Measurements from ENCODE around the gene TMED5. TPM values are rescaled to one million over a fixed set of nuclear protein-coding genes. Genes with fewer than 3 reads are reported as not detected.

Gene TMED5
- total RNA-seq, 6 experiments from 2014 or later = 65.3 to 154 (median 88.9) TPM

GRCh38 chr1:93113127-93113526, 67.1 kb downstream of the TMED5 start:
- no peak overlapping the region for H3K27ac ChIP-seq
- peaks cover 0 to 9% (median 1%) of the 10 kb centered on the region in 4 donors for H3K36me3 ChIP-seq
- intact Hi-C loops (cut with DNase I) = no loop called here

GRCh38 chr1:93111561-93111960, 68.7 kb downstream of the TMED5 start:
- DNase-seq = no peak
- no peaks in the 10 kb centered on the region for H3K4me1 ChIP-seq
- H3K27ac ChIP-seq = no peak overlapping the region
- no peak for TF ChIP-seq POLR2A (IDR thresholded peaks at IDR 0.05)
- no peak for TF ChIP-seq CTCF (IDR thresholded peaks at IDR 0.05)
- no peaks in the 10 kb centered on the region for H3K27me3 ChIP-seq
- no peak for ATAC-seq
- H3K36me3 ChIP-seq = peaks cover 0 to 3% (median under 1%) of the 10 kb centered on the region in 4 donors
- H3K9me3 ChIP-seq = no peaks in the 10 kb centered on the region
- intact Hi-C loops (cut with DNase I) = no loop called here
- H3K4me3 ChIP-seq = no peak overlapping the region

More at GRCh38 chr1:93113127-93113526, 67.1 kb downstream of the TMED5 start:
- Histone ChIP-seq H3K4me3 (no peak overlapping the region), H3K27me3 (no peaks in the 10 kb centered on the region), H3K4me1 (no peaks in the 10 kb centered on the region), H3K9me3 (no peaks in the 10 kb centered on the region)
- TF ChIP-seq POLR2A (IDR thresholded peaks at IDR 0.05) (no peak), CTCF (IDR thresholded peaks at IDR 0.05) (no peak)
- 95% methylated on average over 3 of the region's 3 CpGs for WGBS (ENCODE audit: insufficient coverage, low coverage, low lambda C conversion rate, missing lambda C conversion rate)
- no peak for ATAC-seq
- no peak for DNase-seq

GRCh38 chr1:93111065-93111464, 69.1 kb downstream of the TMED5 start:
- Histone ChIP-seq H3K4me3 (no peak overlapping the region), H3K4me1 (no peaks in the 10 kb centered on the region), H3K9me3 (no peaks in the 10 kb centered on the region), H3K27me3 (no peaks in the 10 kb centered on the region), H3K27ac (no peak overlapping the region), H3K36me3 (peaks cover 0 to 3% (median 0%) of the 10 kb centered on the region in 4 donors)
- TF ChIP-seq POLR2A (IDR thresholded peaks at IDR 0.05) = no peak
- no peak for TF ChIP-seq CTCF (IDR thresholded peaks at IDR 0.05)
- 81% methylated on average over 1 of the region's 1 CpG for WGBS (ENCODE audit: insufficient coverage, low coverage, low lambda C conversion rate, missing lambda C conversion rate)
- ATAC-seq (no peak), DNase-seq (no peak)
- intact Hi-C loops (cut with DNase I) = no loop called here

GRCh38 chr1:93109578-93109977, 70.6 kb downstream of the TMED5 start:
- Histone ChIP-seq H3K36me3 (peaks cover 0 to 3% (median 0%) of the 10 kb centered on the region in 4 donors), H3K4me3 (no peak overlapping the region), H3K4me1 (no peaks in the 10 kb centered on the region), H3K9me3 (no peaks in the 10 kb centered on the region), H3K27ac (no peak overlapping the region), H3K27me3 (no peaks in the 10 kb centered on the region)
- ATAC-seq (no peak), DNase-seq (no peak)
- intact Hi-C loops (cut with DNase I) = no loop called here
- no CpG with 5 or more reads among the region's 2 CpGs for WGBS (ENCODE audit: insufficient coverage, low coverage, low lambda C conversion rate, missing lambda C conversion rate)
- TF ChIP-seq CTCF (IDR thresholded peaks at IDR 0.05) = no peak
- no peak for TF ChIP-seq POLR2A (IDR thresholded peaks at IDR 0.05)

GRCh38 chr1:93108335-93108734, 71.9 kb downstream of the TMED5 start:
- WGBS (ENCODE audit: insufficient coverage, low coverage, low lambda C conversion rate, missing lambda C conversion rate) = 81% methylated on average over 2 of the region's 2 CpGs
- Histone ChIP-seq H3K27ac (no peak overlapping the region), H3K9me3 (no peaks in the 10 kb centered on the region), H3K27me3 (no peaks in the 10 kb centered on the region), H3K4me1 (no peaks in the 10 kb centered on the region), H3K4me3 (no peak overlapping the region), H3K36me3 (no peaks in the 10 kb centered on the region)
- ATAC-seq (no peak), DNase-seq (no peak)
- TF ChIP-seq CTCF (IDR thresholded peaks at IDR 0.05) (no peak), POLR2A (IDR thresholded peaks at IDR 0.05) (no peak)
- intact Hi-C loops (cut with DNase I) = no loop called here

Measured in right lobe of liver (tissue), 6 donors.